Measurements from ENCODE around the gene REEP6.

The REEP6 gene

GRCh38 chr19:1510807-1511206, 19.8 kb downstream of the REEP6 start:
- peaks cover 33% of the 10 kb centered on the region for H3K4me1 ChIP-seq (ENCODE audit: control insufficient read depth, insufficient read depth, low read depth, low read length)
- H3K36me3 ChIP-seq (ENCODE audit: control insufficient read depth in 1 of 2, insufficient read depth in 2 of 2, low read depth in 1 of 2, low read length in 2 of 2), result peaks cover 0 to 13% of the 10 kb centered on the region in 2 experiments
- H2BK15ac ChIP-seq (ENCODE audit: low read depth, poor library complexity, severe bottlenecking), result no peak overlapping the region
- no peaks in the 10 kb centered on the region for H3K9me3 ChIP-seq (ENCODE audit: control insufficient read depth, low read length)
- no peak overlapping the region for H3K4me3 ChIP-seq (ENCODE audit: insufficient read depth in 1 of 2, low read depth in 1 of 2, low read length in 2 of 2)
- H4K91ac ChIP-seq (ENCODE audit: low read length), result peak overlapping the region; percentile 57
- 67% methylated on average over 8 of the region's 9 CpGs for WGBS
- no peak overlapping the region for H2AFZ ChIP-seq (ENCODE audit: low read depth, low read length)
- DNase-seq, result no peak
- H2BK5ac ChIP-seq (ENCODE audit: low read depth, low read length, poor library complexity, severe bottlenecking), result no peak overlapping the region
- no peak overlapping the region for H3K23ac ChIP-seq (ENCODE audit: low read length in 2 of 2)
- no peak overlapping the region for H2BK120ac ChIP-seq (ENCODE audit: low read depth, low read length)
- no peak overlapping the region for H3K27ac ChIP-seq (ENCODE audit: low read length, poor library complexity, severe bottlenecking)
- no peak overlapping the region for H2BK12ac ChIP-seq (ENCODE audit: low read length in 2 of 2)
- H2AK5ac ChIP-seq (ENCODE audit: low read length, severe bottlenecking), result no peak overlapping the region
- no peak overlapping the region for H3K4me2 ChIP-seq (ENCODE audit: low read length, poor library complexity, severe bottlenecking)
- no peak overlapping the region for H3K4ac ChIP-seq (ENCODE audit: low read depth in 1 of 2, low read length in 2 of 2)
- peaks cover 8% of the 10 kb centered on the region for H3K79me1 ChIP-seq (replicated peaks; ENCODE audit: low read length, poor library complexity, severe bottlenecking)
- peak overlapping the region in 1 of 2 experiments; percentile 23 for H3K14ac ChIP-seq (ENCODE audit: low read length in 2 of 2)
- H4K8ac ChIP-seq (ENCODE audit: low read length), result no peak overlapping the region
- H3K18ac ChIP-seq (ENCODE audit: low read depth in 1 of 2, low read length in 2 of 2), result no peak overlapping the region
- peaks cover 0 to 42% of the 10 kb centered on the region in 2 experiments for H3K27me3 ChIP-seq (ENCODE audit: control insufficient read depth in 1 of 2, insufficient read depth in 1 of 2, low read length in 2 of 2)
- no peak overlapping the region for H3K9ac ChIP-seq (ENCODE audit: low read length)

- Histone ChIP-seq H3K27ac (ENCODE audit: low read length, poor library complexity, severe bottlenecking) (no peak overlapping the region), H2BK5ac (ENCODE audit: low read depth, low read length, poor library complexity, severe bottlenecking) (no peak overlapping the region), H3K4me3 (ENCODE audit: insufficient read depth in 1 of 2, low read depth in 1 of 2, low read length in 2 of 2) (peak overlapping the region in 1 of 2 experiments; percentile 2), H3K27me3 (ENCODE audit: control insufficient read depth in 1 of 2, insufficient read depth in 1 of 2, low read length in 2 of 2) (peaks cover 4 to 44% of the 10 kb centered on the region in 2 experiments), H3K4me2 (ENCODE audit: low read length, poor library complexity, severe bottlenecking) (no peak overlapping the region), H3K14ac (ENCODE audit: low read length in 2 of 2) (peak overlapping the region in 1 of 2 experiments; percentile 44), H2BK12ac (ENCODE audit: low read length in 2 of 2) (no peak overlapping the region), H2AFZ (ENCODE audit: low read depth, low read length) (no peak overlapping the region), H3K23ac (ENCODE audit: low read length in 2 of 2) (no peak overlapping the region), H3K36me3 (ENCODE audit: control insufficient read depth in 1 of 2, insufficient read depth in 2 of 2, low read depth in 1 of 2, low read length in 2 of 2) (peaks cover 0 to 9% of the 10 kb centered on the region in 2 experiments), H3K18ac (ENCODE audit: low read depth in 1 of 2, low read length in 2 of 2) (no peak overlapping the region), H3K4ac (ENCODE audit: low read depth in 1 of 2, low read length in 2 of 2) (no peak overlapping the region), H3K79me1 (replicated peaks; ENCODE audit: low read length, poor library complexity, severe bottlenecking) (peaks cover 8% of the 10 kb centered on the region), H3K4me1 (ENCODE audit: control insufficient read depth, insufficient read depth, low read depth, low read length) (peaks cover 33% of the 10 kb centered on the region), H2BK120ac (ENCODE audit: low read depth, low read length) (no peak overlapping the region), H2AK5ac (ENCODE audit: low read length, severe bottlenecking) (peak overlapping the region; percentile 10), H2BK15ac (ENCODE audit: low read depth, poor library complexity, severe bottlenecking) (no peak overlapping the region), H3K9me3 (ENCODE audit: control insufficient read depth, low read length) (peaks cover 2% of the 10 kb centered on the region), H4K8ac (ENCODE audit: low read length) (no peak overlapping the region), H3K9ac (ENCODE audit: low read length) (no peak overlapping the region), H4K91ac (ENCODE audit: low read length) (no peak overlapping the region)
- no peak for DNase-seq
- WGBS, result 79% methylated on average over 20 of the region's 22 CpGs
Measured at GRCh38 chr19:1511318-1512317, 20.6 kb downstream of the REEP6 start.

GRCh38 chr19:1512671-1513498, 21.9 kb downstream of the REEP6 start, which contains the start of gene ADAMTSL5:
Gene ADAMTSL5 (minus strand): TSS chr19:1513019. CDS start chr19:1510943, 2,076 bp downstream.
- Histone ChIP-seq H2BK5ac (ENCODE audit: low read depth, low read length, poor library complexity, severe bottlenecking) (peak within 1 kb of the TSS; percentile 24), H2BK15ac (ENCODE audit: low read depth, poor library complexity, severe bottlenecking) (peak within 1 kb of the TSS; percentile 4), H3K27ac (ENCODE audit: low read length, poor library complexity, severe bottlenecking) (no peak within 1 kb of the TSS), H4K91ac (ENCODE audit: low read length) (peak within 1 kb of the TSS; percentile 55), H4K8ac (ENCODE audit: low read length) (peak within 1 kb of the TSS; percentile 81), H3K4me3 (ENCODE audit: insufficient read depth in 1 of 2, low read depth in 1 of 2, low read length in 2 of 2) (peak within 1 kb of the TSS; percentile 66 to 71), H3K4ac (ENCODE audit: low read depth in 1 of 2, low read length in 2 of 2) (peak within 1 kb of the TSS in 1 of 2 experiments; percentile 75), H3K9ac (ENCODE audit: low read length) (peak within 1 kb of the TSS; percentile 76), H3K27me3 (ENCODE audit: control insufficient read depth in 1 of 2, insufficient read depth in 1 of 2, low read length in 2 of 2) (peaks cover 4 to 44% of the 10 kb centered on the region in 2 experiments), H3K18ac (ENCODE audit: low read depth in 1 of 2, low read length in 2 of 2) (peak within 1 kb of the TSS; percentile 61 to 66), H3K79me1 (replicated peaks; ENCODE audit: low read length, poor library complexity, severe bottlenecking) (peaks cover 8% of the 10 kb centered on the region), H2BK120ac (ENCODE audit: low read depth, low read length) (peak within 1 kb of the TSS; percentile 55), H3K23ac (ENCODE audit: low read length in 2 of 2) (no peak within 1 kb of the TSS), H3K14ac (ENCODE audit: low read length in 2 of 2) (peak within 1 kb of the TSS in 1 of 2 experiments; percentile 44), H3K4me2 (ENCODE audit: low read length, poor library complexity, severe bottlenecking) (peak within 1 kb of the TSS; percentile 84), H3K36me3 (ENCODE audit: control insufficient read depth in 1 of 2, insufficient read depth in 2 of 2, low read depth in 1 of 2, low read length in 2 of 2) (peaks cover 0 to 9% of the 10 kb centered on the region in 2 experiments), H2BK12ac (ENCODE audit: low read length in 2 of 2) (peak within 1 kb of the TSS in 1 of 2 experiments; percentile 38), H2AK5ac (ENCODE audit: low read length, severe bottlenecking) (peak within 1 kb of the TSS; percentile 10), H3K9me3 (ENCODE audit: control insufficient read depth, low read length) (peaks cover 2% of the 10 kb centered on the region), H2AFZ (ENCODE audit: low read depth, low read length) (no peak within 1 kb of the TSS), H3K4me1 (ENCODE audit: control insufficient read depth, insufficient read depth, low read depth, low read length) (peaks cover 27% of the 10 kb centered on the region)
- peak; percentile 61 for DNase-seq
- WGBS, result 7% methylated on average over 40 of the region's 78 CpGs
